K562 (cell line): Measurements from ENCODE around the gene SPTBN4. TPM values are rescaled to one million over a fixed set of nuclear protein-coding genes. Genes with fewer than 3 reads are reported as not detected.

Experiments
- BACH1 ChIP-seq: fragments of 200-800 bp; sonication (Bioruptor generic); IDR thresholded peaks from 2 replicates; pipeline ENCODE4 v1.6.1; 2016; ENCODE audit warnings: missing genetic modification characterization, missing compliant biosample characterization
- LARP7 ChIP-seq: fragments of 450-650 bp; IDR thresholded peaks from 2 replicates; pipeline ENCODE4 v1.6.1; 2016
- YY1 ChIP-seq, 3 experiments: IDR thresholded peaks; 2 replicates each; pipeline ENCODE4 v1.6.1; 2011; ENCODE audit warnings: low read length in 2 of 3, mild to moderate bottlenecking in 2 of 3, moderate library complexity in 2 of 3, borderline replicate concordance in 1 of 3, control low read depth in 1 of 3, low read depth in 1 of 3; ENCODE audit not compliant: insufficient read depth in 3 of 3, insufficient replicate concordance in 2 of 3, control insufficient read depth in 1 of 3, insufficient read length in 1 of 3; ENCODE audit errors: extremely low read depth in 1 of 3
- ZNF584 ChIP-seq: fragments of 200-800 bp; sonication (Bioruptor generic); IDR thresholded peaks from 2 replicates; pipeline ENCODE4 v1.6.1; 2016; ENCODE audit warnings: low read depth, mild to moderate bottlenecking, missing genetic modification characterization, missing compliant biosample characterization
- polyA plus RNA-seq, 8 experiments: library from polyadenylated mRNA; depleted of rRNA in 4 of 8; stranded (reverse) in 5 of 8; unstranded in 3 of 8; fragments of >200 nt; fragmentation: Nextera tagmentation in 2 of 8; fragmentation: Illumina TruSeq in 1 of 8; extraction: Ambion mirVana in 2 of 8; extraction: Trizol in 1 of 8; gene quantifications; 2 replicates each; pipeline versions ENCODE4 v1.2.1 to v1.2.3, GENCODE V29; 2011 to 2014; ENCODE audit warnings: inconsistent platforms in 1 of 8, missing spikeins in 1 of 8
- total RNA-seq, 7 experiments: library from RNA; depleted of rRNA in 6 of 7; stranded (reverse); fragments of >200 nt in 6 of 7; fragmentation: Illumina TruSeq in 2 of 7; extraction: Trizol in 2 of 7; gene quantifications; 2 replicates each; pipeline versions ENCODE4 v1.2.1 to v1.2.3, GENCODE V29; 2011 to 2021; ENCODE audit warnings: low replicate concordance in 1 of 7
- TF ChIP-seq, protein P1 (sequence below): fragments of 450-650 bp; IDR thresholded peaks from 2 replicates; pipeline ENCODE4 v1.6.1; 2018; ENCODE audit not compliant: partially characterized antibody
- TF ChIP-seq, protein P2 (sequence below), 2 experiments: fragments of 450-650 bp; IDR thresholded peaks; 2 replicates each; pipeline ENCODE4 v1.6.1; 2016; ENCODE audit warnings: mild to moderate bottlenecking in 2 of 2, borderline replicate concordance in 1 of 2, low read depth in 1 of 2, moderate library complexity in 1 of 2
- TF ChIP-seq, protein P3 (sequence below): fragments of 450-650 bp; formaldehyde crosslinking; IDR thresholded peaks from 2 replicates; pipeline ENCODE4 v1.4.0; 2022; ENCODE audit warnings: missing genetic modification characterization
- TF ChIP-seq, protein P4 (sequence below): fragments of 250-450 bp; sonication (Bioruptor Pico); IDR thresholded peaks from 2 replicates; pipeline ENCODE4 v1.5.0; 2022; ENCODE audit warnings: mild to moderate bottlenecking

SPTBN4 gene
- total and polyA plus RNA-seq, 9 of the 15 experiments (the other 6 are each of a cell fraction or from before 2014, with no cell fraction given) = 0.01 to 1.5 (median 0.86) TPM

DNA sequence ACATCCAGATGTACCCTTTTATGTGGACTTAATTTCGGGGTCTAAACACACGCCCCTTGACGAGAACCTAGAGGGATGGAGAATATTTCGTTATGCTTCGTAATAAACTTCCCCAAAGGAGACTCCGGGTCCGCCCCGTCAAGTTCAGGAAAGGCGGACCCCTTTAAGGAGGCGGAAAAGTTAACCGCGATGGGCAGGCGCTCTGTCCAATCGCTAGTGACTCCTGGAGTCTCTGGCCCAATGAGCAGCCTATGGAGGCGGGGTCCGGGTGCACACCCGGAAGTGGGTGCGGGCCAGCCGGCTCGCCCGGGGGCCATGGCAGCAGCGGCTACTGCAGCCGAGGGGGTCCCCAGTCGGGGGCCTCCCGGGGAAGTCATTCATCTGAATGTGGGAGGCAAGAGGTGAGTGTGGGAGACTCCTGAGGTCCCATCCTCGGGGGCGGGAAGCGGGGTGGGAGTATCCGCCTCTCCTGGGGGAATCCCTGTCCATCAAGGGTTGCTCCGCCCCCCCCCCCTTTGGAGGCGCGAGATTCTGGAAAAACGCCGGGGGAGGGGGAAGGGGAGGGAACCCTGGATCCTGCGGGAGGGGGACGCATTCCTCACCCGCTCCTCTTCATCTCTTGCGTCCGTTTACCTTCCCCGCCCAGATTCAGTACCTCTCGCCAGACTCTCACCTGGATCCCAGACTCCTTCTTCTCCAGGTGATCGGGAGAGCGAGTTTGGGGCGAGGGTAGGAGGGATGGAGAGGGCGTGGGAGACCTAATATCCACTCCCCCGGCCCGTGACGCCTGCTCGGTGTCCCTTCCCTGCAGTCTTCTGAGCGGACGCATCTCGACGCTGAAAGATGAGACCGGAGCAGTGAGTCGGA is 110.0 kb downstream of the SPTBN4 start, which contains the start of gene SHKBP1 (continued):
- TF ChIP-seq, protein P1, sequence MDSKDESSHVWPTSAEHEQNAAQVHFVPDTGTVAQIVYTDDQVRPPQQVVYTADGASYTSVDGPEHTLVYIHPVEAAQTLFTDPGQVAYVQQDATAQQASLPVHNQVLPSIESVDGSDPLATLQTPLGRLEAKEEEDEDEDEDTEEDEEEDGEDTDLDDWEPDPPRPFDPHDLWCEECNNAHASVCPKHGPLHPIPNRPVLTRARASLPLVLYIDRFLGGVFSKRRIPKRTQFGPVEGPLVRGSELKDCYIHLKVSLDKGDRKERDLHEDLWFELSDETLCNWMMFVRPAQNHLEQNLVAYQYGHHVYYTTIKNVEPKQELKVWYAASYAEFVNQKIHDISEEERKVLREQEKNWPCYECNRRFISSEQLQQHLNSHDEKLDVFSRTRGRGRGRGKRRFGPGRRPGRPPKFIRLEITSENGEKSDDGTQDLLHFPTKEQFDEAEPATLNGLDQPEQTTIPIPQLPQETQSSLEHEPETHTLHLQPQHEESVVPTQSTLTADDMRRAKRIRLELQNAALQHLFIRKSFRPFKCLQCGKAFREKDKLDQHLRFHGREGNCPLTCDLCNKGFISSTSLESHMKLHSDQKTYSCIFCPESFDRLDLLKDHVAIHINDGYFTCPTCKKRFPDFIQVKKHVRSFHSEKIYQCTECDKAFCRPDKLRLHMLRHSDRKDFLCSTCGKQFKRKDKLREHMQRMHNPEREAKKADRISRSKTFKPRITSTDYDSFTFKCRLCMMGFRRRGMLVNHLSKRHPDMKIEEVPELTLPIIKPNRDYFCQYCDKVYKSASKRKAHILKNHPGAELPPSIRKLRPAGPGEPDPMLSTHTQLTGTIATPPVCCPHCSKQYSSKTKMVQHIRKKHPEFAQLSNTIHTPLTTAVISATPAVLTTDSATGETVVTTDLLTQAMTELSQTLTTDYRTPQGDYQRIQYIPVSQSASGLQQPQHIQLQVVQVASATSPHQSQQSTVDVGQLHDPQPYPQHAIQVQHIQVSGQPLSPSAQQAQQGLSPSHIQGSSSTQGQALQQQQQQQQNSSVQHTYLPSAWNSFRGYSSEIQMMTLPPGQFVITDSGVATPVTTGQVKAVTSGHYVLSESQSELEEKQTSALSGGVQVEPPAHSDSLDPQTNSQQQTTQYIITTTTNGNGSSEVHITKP = peak; percentile 89
- no peak for TF ChIP-seq ZNF584
- TF ChIP-seq, protein P2, sequence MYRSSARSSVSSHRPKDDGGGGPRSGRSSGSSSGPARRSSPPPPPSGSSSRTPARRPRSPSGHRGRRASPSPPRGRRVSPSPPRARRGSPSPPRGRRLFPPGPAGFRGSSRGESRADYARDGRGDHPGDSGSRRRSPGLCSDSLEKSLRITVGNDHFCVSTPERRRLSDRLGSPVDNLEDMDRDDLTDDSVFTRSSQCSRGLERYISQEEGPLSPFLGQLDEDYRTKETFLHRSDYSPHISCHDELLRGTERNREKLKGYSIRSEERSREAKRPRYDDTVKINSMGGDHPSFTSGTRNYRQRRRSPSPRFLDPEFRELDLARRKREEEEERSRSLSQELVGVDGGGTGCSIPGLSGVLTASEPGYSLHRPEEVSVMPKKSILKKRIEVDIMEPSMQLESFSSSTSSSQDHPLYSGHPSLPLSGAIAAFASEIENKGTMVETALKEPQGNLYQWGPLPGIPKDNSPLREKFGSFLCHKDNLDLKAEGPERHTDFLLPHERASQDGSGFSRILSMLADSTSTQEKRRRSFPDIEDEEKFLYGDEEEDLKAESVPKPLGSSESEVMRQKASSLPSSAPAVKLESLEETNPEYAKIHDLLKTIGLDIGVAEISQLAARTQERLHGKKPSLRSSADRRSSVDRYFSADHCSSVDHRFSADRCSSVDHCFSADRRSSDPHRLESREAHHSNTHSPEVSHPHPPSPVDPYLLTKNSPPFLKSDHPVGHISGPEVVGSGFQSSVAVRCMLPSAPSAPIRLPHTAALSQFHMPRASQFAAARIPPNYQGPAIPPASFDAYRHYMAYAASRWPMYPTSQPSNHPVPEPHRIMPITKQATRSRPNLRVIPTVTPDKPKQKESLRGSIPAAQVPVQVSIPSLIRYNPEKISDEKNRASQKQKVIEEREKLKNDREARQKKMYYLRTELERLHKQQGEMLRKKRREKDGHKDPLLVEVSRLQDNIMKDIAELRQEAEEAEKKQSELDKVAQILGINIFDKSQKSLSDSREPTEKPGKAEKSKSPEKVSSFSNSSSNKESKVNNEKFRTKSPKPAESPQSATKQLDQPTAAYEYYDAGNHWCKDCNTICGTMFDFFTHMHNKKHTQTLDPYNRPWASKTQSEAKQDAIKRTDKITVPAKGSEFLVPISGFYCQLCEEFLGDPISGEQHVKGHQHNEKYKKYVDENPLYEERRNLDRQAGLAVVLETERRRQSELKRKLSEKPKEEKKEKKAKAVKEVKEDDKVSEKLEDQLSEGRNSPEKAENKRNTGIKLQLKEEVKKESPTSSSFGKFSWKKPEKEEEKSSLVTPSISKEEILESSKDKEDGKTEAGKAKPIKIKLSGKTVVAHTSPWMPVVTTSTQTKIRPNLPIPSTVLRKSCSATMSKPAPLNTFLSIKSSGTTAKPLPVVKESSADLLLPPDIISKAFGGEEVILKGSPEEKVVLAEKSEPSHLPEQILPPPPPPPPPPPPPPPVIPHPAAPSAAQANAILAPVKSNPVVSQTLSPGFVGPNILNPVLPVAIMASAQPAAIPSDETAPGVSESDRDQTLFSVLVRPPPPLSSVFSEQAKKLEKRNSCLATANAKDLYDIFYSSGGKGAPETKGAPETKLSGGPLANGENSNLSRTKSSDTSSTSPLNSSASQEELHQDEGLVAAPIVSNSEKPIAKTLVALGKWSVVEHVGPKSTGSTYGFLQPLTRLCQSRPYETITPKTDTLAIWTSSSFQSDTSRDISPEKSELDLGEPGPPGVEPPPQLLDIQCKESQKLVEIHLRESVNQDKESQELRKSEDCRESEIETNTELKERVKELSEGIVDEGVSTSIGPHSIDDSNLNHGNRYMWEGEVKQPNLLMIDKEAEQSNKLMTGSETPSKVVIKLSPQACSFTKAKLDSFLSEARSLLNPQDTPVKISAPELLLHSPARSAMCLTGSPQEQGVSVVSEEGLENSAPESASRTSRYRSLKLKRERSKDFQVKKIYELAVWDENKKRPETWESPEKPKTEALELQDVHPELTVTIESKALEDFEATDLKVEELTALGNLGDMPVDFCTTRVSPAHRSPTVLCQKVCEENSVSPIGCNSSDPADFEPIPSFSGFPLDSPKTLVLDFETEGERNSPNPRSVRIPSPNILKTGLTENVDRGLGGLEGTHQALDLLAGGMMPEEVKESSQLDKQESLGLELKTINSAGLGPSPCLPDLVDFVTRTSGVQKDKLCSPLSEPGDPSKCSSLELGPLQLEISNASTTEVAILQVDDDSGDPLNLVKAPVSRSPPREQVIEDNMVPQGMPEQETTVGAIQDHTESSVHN (IDR thresholded peaks at IDR 0.05; ENCODE audit: borderline replicate concordance in 1 of 2, low read depth in 1 of 2) = no peak
- no peak for TF ChIP-seq BACH1
- peak in 2 of 3 experiments; percentile 53 to 68 for TF ChIP-seq YY1 (IDR thresholded peaks at IDR 0.05; ENCODE audit: borderline replicate concordance in 1 of 3, control insufficient read depth in 1 of 3, extremely low read depth in 1 of 3, insufficient read depth in 3 of 3, insufficient read length in 1 of 3, insufficient replicate concordance in 2 of 3, low read depth in 1 of 3, low read length in 2 of 3)
- TF ChIP-seq LARP7 = no peak
- TF ChIP-seq, protein P3, sequence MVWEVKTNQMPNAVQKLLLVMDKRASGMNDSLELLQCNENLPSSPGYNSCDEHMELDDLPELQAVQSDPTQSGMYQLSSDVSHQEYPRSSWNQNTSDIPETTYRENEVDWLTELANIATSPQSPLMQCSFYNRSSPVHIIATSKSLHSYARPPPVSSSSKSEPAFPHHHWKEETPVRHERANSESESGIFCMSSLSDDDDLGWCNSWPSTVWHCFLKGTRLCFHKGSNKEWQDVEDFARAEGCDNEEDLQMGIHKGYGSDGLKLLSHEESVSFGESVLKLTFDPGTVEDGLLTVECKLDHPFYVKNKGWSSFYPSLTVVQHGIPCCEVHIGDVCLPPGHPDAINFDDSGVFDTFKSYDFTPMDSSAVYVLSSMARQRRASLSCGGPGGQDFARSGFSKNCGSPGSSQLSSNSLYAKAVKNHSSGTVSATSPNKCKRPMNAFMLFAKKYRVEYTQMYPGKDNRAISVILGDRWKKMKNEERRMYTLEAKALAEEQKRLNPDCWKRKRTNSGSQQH (CRISPR knock-in tag) = no peak
- TF ChIP-seq, protein P4, sequence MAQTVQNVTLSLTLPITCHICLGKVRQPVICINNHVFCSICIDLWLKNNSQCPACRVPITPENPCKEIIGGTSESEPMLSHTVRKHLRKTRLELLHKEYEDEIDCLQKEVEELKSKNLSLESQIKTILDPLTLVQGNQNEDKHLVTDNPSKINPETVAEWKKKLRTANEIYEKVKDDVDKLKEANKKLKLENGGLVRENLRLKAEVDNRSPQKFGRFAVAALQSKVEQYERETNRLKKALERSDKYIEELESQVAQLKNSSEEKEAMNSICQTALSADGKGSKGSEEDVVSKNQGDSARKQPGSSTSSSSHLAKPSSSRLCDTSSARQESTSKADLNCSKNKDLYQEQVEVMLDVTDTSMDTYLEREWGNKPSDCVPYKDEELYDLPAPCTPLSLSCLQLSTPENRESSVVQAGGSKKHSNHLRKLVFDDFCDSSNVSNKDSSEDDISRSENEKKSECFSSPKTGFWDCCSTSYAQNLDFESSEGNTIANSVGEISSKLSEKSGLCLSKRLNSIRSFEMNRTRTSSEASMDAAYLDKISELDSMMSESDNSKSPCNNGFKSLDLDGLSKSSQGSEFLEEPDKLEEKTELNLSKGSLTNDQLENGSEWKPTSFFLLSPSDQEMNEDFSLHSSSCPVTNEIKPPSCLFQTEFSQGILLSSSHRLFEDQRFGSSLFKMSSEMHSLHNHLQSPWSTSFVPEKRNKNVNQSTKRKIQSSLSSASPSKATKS = no peak
